Activated T-helper 2 cell treated with anti-CD3 and anti-CD28 coated beads, Interferon-gamma antibody, Interleukin-2, Interleukin-4, amounts not matched to agents 10 μg/mL and 5 μg/mL and 100 μg/mL, durations not matched to agents 14 hours and 24 hours and 36 hours (primary cell): ENCODE data around the gene GASK1B. TPM values are rescaled to one million over a fixed set of nuclear protein-coding genes. Genes with fewer than 3 reads are reported as not detected.

Experiments
- DNase-seq: peaks from one replicate; pipeline ENCODE4 v3.0.0; 2021; ENCODE audit warnings: low spot score
- H3K27ac Mint-ChIP-seq: one replicate; pipeline ENCODE4 v1.8.0; 2021; ENCODE audit warnings: mixed read lengths
- H3K27me3 Mint-ChIP-seq: one replicate; pipeline ENCODE4 v1.8.0; 2021; ENCODE audit warnings: low read depth, mixed read lengths
- H3K36me3 Mint-ChIP-seq: one replicate; pipeline ENCODE4 v1.8.0; 2021; ENCODE audit warnings: low read depth, mixed read lengths
- H3K4me1 Mint-ChIP-seq: one replicate; pipeline ENCODE4 v1.8.0; 2021; ENCODE audit warnings: low read depth, mixed read lengths
- H3K4me3 Mint-ChIP-seq: one replicate; pipeline ENCODE4 v1.8.0; 2021; ENCODE audit warnings: low read depth, mild to moderate bottlenecking, moderate library complexity, mixed read lengths
- H3K9me3 Mint-ChIP-seq: one replicate; pipeline ENCODE4 v1.8.0; 2021; ENCODE audit warnings: mixed read lengths
- intact Hi-C: fragments of 100-400 bp; cut with micrococcal nuclease; formaldehyde crosslinking; loops from one replicate; pipeline ENCODE4 v1.15.1; 2023
- total RNA-seq: library from RNA; stranded (reverse); gene quantifications from 2 replicates; pipeline ENCODE4 v1.2.3, GENCODE V29; 2022

GASK1B gene
- total RNA-seq, 1 donor from 2014 or later = not detected

DNA sequence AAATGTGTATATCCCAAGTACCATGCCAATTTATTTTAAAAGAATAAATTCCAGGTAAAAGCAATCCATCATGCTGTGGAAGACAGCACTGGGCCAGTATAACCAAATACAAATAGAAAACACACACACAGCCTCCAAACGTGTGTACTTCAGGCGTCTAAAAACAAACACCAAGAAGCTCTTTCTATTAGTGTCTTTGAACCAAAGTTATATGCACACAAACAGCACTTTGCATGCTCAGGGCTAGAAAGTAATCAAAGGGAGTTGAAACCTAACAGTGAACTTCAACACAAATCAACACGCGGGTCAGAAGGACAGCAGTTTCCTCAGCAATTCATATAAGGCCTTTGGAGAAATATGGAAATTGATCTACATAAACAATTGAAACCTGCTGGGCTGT lies 15.4 kb downstream of the GASK1B start:
- Mint-ChIP-seq H3K4me1 (no peaks in the 10 kb centered on the region), H3K4me3 (no peak overlapping the region), H3K9me3 (no peaks in the 10 kb centered on the region), H3K27me3 (no peaks in the 10 kb centered on the region), H3K36me3 (no peaks in the 10 kb centered on the region), H3K27ac (no peak overlapping the region)
- no peak for DNase-seq
- intact Hi-C loops = no loop called here

DNA sequence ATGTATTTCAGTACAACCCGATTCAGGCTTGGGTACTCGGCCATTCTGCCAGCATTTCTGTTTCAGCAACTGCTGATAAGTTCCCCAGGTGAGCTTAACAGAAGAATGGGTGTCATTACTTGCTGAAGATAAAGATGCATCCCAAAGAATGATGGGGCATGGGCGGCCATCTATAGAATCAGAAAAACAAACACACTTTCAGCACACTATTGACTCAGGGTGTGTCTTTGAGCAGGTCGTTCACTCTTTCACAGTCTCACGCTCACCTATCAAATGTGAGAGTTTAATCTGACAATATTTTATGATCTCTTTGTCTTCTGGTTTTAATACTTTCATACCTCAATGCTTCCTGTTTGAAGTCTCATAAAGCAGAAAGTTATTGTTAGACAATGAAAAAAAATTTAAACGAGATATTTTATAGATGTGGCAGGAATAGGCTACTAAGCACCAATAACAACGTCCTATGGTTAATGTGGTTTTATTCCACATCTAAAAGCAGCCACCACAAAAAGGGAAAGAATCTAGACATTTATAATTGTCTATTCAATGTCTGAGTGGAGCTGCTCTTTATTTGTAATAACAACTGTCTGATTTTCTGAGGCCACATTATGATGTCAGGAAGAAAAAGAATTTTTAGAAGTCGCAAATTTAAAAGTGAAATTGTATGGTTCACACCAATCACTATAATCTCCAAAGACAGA lies 17.0 kb downstream of the GASK1B start:
- no peak overlapping the region for H3K4me3 Mint-ChIP-seq

GRCh38 chr4:158147151-158147550 lies 25.7 kb downstream of the GASK1B start:
- Mint-ChIP-seq H3K27ac (no peak overlapping the region), H3K4me1 (no peaks in the 10 kb centered on the region), H3K36me3 (no peaks in the 10 kb centered on the region), H3K27me3 (no peaks in the 10 kb centered on the region), H3K4me3 (no peak overlapping the region), H3K9me3 (no peaks in the 10 kb centered on the region)
- intact Hi-C loops = no loop called here
- no peak for DNase-seq

More for the DNA sequence above, 17.0 kb downstream of the GASK1B start:
- no peaks in the 10 kb centered on the region for H3K9me3 Mint-ChIP-seq
- DNase-seq = no peak
- no peak overlapping the region for H3K27ac Mint-ChIP-seq
- no peaks in the 10 kb centered on the region for H3K36me3 Mint-ChIP-seq
- intact Hi-C loops = no loop called here
- H3K4me1 Mint-ChIP-seq = no peaks in the 10 kb centered on the region
- no peaks in the 10 kb centered on the region for H3K27me3 Mint-ChIP-seq

GRCh38 chr4:158146736-158147135 lies 26.1 kb downstream of the GASK1B start:
- intact Hi-C loops = no loop called here
- H3K27ac Mint-ChIP-seq = no peak overlapping the region
- H3K27me3 Mint-ChIP-seq = no peaks in the 10 kb centered on the region
- H3K4me1 Mint-ChIP-seq = no peaks in the 10 kb centered on the region
- DNase-seq = no peak
- no peak overlapping the region for H3K4me3 Mint-ChIP-seq
- H3K36me3 Mint-ChIP-seq = no peaks in the 10 kb centered on the region
- H3K9me3 Mint-ChIP-seq = no peaks in the 10 kb centered on the region

- H3K4me3 Mint-ChIP-seq = no peak overlapping the region
- no peak for DNase-seq
- no peaks in the 10 kb centered on the region for H3K27me3 Mint-ChIP-seq
- no peaks in the 10 kb centered on the region for H3K4me1 Mint-ChIP-seq
- no peaks in the 10 kb centered on the region for H3K36me3 Mint-ChIP-seq
- H3K27ac Mint-ChIP-seq = no peak overlapping the region
- no peaks in the 10 kb centered on the region for H3K9me3 Mint-ChIP-seq
- intact Hi-C loops = no loop called here
These were observed 33.7 kb downstream of the GASK1B start for GRCh38 chr4:158139086-158139485.

DNA sequence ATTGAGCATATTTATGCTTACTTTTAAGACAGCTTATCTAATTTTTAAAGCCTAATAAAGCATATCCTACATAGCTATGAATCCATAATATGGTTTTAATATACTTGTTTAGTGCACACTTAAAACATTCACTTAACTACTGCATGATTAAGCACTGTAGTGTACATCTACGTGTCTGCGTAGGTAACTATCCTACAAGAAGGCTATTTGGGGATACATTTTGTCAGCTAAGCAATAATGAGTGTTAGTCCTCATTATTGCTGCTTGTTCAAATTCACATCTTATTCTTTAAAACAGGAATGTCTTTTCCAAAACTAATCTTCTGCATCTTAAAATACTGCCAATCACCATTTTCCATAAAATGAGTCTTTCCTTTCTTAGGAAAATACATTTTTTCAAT lies 38.6 kb downstream of the GASK1B start:
- H3K36me3 Mint-ChIP-seq = no peaks in the 10 kb centered on the region
- H3K4me1 Mint-ChIP-seq = no peaks in the 10 kb centered on the region
- no peaks in the 10 kb centered on the region for H3K27me3 Mint-ChIP-seq
- intact Hi-C loops = no loop called here
- H3K27ac Mint-ChIP-seq = no peak overlapping the region
- no peak overlapping the region for H3K4me3 Mint-ChIP-seq
- no peaks in the 10 kb centered on the region for H3K9me3 Mint-ChIP-seq
- no peak for DNase-seq

GRCh38 chr4:158133551-158133950 lies 39.3 kb downstream of the GASK1B start:
- H3K9me3 Mint-ChIP-seq = no peaks in the 10 kb centered on the region
- H3K27ac Mint-ChIP-seq = no peak overlapping the region
- H3K4me3 Mint-ChIP-seq = no peak overlapping the region
- intact Hi-C loops = no loop called here
- H3K36me3 Mint-ChIP-seq = no peaks in the 10 kb centered on the region
- no peak for DNase-seq
- H3K27me3 Mint-ChIP-seq = no peaks in the 10 kb centered on the region
- H3K4me1 Mint-ChIP-seq = no peaks in the 10 kb centered on the region

DNA sequence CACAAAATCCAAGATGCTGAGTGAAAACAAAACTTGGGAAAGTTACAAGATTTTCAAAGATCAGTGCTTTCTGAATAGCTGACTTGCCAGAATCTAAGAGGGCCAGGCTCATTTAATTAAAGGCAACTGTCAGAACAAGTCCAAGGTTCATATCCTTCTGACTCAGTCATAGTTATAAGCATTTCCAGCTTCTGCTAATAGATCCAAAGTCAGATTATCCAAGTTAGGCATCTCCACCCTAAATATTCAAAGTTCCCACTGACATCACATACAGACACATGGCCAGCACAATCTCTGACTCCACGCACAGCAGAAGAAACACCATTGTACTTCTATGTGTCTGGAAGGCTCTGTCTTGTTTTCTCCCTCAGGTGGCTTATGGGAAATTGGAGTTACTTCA lies 41.8 kb downstream of the GASK1B start:
- Mint-ChIP-seq H3K27ac (no peak overlapping the region), H3K4me3 (no peak overlapping the region), H3K4me1 (no peaks in the 10 kb centered on the region), H3K27me3 (no peaks in the 10 kb centered on the region), H3K9me3 (no peaks in the 10 kb centered on the region), H3K36me3 (no peaks in the 10 kb centered on the region)
- intact Hi-C loops = no loop called here
- DNase-seq = no peak

GRCh38 chr4:158130204-158130603 lies 42.6 kb downstream of the GASK1B start:
- intact Hi-C loops = no loop called here
- H3K27ac Mint-ChIP-seq = no peak overlapping the region
- no peak overlapping the region for H3K4me3 Mint-ChIP-seq
- DNase-seq = no peak
- H3K9me3 Mint-ChIP-seq = no peaks in the 10 kb centered on the region
- H3K36me3 Mint-ChIP-seq = no peaks in the 10 kb centered on the region
- H3K4me1 Mint-ChIP-seq = no peaks in the 10 kb centered on the region
- no peaks in the 10 kb centered on the region for H3K27me3 Mint-ChIP-seq

DNA sequence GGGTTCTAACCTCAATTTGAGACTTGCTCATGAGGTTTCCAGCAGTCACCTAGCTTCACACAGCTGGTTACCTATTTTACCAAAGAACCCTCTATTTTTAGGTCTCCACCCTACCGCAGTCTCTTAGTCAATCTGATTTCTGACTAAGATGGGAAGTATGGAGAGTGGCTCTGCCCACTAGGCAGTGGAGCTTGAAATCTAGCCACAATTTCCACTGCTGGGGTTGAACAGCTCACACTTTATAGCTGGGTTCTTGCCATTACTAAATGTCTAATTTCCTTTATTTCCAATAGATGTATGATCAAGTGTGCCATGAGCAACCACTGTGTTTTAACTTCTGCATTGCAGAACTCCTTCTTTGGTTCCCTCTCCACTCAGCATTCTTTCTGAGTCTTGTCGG lies 43.1 kb downstream of the GASK1B start:
- Mint-ChIP-seq H3K36me3 (no peaks in the 10 kb centered on the region), H3K9me3 (no peaks in the 10 kb centered on the region), H3K27ac (no peak overlapping the region), H3K4me1 (no peaks in the 10 kb centered on the region), H3K4me3 (no peak overlapping the region), H3K27me3 (no peaks in the 10 kb centered on the region)
- no peak for DNase-seq
- intact Hi-C loops = no loop called here

DNA sequence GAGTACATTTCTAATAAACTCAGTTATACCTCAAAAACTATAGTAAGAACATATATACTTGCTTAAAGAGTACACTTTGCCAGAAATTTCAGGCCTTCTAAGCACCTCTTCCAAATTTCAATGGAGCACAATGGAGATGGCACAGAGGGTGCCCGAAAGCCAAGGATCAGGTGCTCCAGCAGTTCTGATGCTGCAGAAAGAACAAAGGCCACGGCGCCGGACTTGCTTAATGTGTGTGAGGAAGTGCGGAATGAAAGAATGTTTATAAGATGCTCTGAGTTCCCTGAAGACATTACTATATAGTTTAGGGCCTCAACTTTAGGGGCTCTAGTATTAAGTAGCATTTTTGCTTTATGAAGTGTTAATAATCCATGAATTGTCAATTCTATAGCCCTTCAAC lies 44.3 kb downstream of the GASK1B start:
- intact Hi-C loops = no loop called here
- H3K4me1 Mint-ChIP-seq = no peaks in the 10 kb centered on the region
- no peak for DNase-seq
- H3K36me3 Mint-ChIP-seq = no peaks in the 10 kb centered on the region
- H3K27ac Mint-ChIP-seq = no peak overlapping the region
- H3K4me3 Mint-ChIP-seq = no peak overlapping the region
- no peaks in the 10 kb centered on the region for H3K27me3 Mint-ChIP-seq
- H3K9me3 Mint-ChIP-seq = no peaks in the 10 kb centered on the region

DNA sequence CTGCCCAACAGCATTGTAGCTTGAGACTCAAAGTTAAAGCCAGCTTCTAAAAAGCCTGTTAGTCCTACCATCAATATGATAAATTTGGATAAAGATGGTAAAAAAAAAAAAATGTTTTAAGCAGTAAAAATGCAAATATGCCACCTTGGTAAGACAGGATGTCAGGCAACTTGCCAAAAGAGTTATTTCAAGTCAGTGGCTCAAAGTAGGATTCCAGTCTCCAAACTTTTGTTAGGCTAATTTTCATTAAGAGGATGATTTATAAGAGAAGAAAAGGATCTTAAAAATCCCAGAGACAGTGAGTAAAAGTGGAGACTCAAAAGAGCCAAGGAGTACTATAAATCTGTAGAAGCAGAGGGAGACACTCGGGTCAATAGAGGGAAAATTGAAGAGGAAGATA lies 47.5 kb downstream of the GASK1B start:
- Mint-ChIP-seq H3K4me3 (no peak overlapping the region), H3K27ac (no peak overlapping the region), H3K36me3 (no peaks in the 10 kb centered on the region), H3K9me3 (no peaks in the 10 kb centered on the region), H3K27me3 (no peaks in the 10 kb centered on the region), H3K4me1 (no peaks in the 10 kb centered on the region)
- intact Hi-C loops = no loop called here
- DNase-seq = no peak
